PFSK-1 (cell line): ENCODE data around the gene SIPA1.

Experiments used
- FOXP2 ChIP-seq: optimal IDR thresholded peaks from 2 replicates; pipeline ENCODE3; 2011; ENCODE audit warnings: borderline replicate concordance, control low read depth, inconsistent platforms; ENCODE audit not compliant: insufficient read depth; ENCODE audit errors: extremely low read length, extremely low read depth
- POLR2AphosphoS5 ChIP-seq: IDR thresholded peaks from 2 replicates; pipeline ENCODE4 v1.6.1; 2012; ENCODE audit warnings: low read depth, mild to moderate bottlenecking, control low read depth, low read length, moderate library complexity
- REST ChIP-seq, 2 experiments: IDR thresholded peaks; 2 replicates each; pipeline versions ENCODE4 v1.6.1 to v1.8.0; 2011 to 2012; ENCODE audit warnings: low read depth in 2 of 2, low read length in 2 of 2, control low read depth in 1 of 2, inconsistent platforms in 1 of 2, mild to moderate bottlenecking in 1 of 2, moderate library complexity in 1 of 2; ENCODE audit not compliant: insufficient read depth in 1 of 2
- SIN3A ChIP-seq: IDR thresholded peaks from 2 replicates; pipeline ENCODE4 v1.6.1; 2012; ENCODE audit warnings: mild to moderate bottlenecking, low read length, moderate library complexity, borderline replicate concordance; ENCODE audit not compliant: insufficient read depth
- TAF1 ChIP-seq: IDR thresholded peaks from 2 replicates; pipeline ENCODE4 v1.6.1; 2012; ENCODE audit warnings: low read length, control low read depth, borderline replicate concordance; ENCODE audit not compliant: insufficient read depth

The SIPA1 gene

GRCh38 chr11:65610404-65610803 is 27.5 kb upstream of the SIPA1 start:
- TF ChIP-seq FOXP2 (no peak), SIN3A (no peak), POLR2AphosphoS5 (no peak)

- TF ChIP-seq TAF1 (peak; percentile 65; the same call in 1 of the 2 replicates), FOXP2 (no peak), SIN3A (peak; percentile 64; the same call in 1 of the 2 replicates), POLR2AphosphoS5 (peak; percentile 41; the same call in 1 of the 2 replicates), REST (IDR thresholded peaks at IDR 0.05; ENCODE audit: insufficient read depth in 1 of 2, low read depth in 2 of 2, low read length in 2 of 2) (peak in 1 of 2 experiments; percentile 61; a peak in 1 of 4 replicates)
Measured at GRCh38 chr11:65611028-65611757, 26.7 kb upstream of the SIPA1 start.

GRCh38 chr11:65611758-65612603 is 25.9 kb upstream of the SIPA1 start:
- no peak for TF ChIP-seq REST (IDR thresholded peaks at IDR 0.05; ENCODE audit: insufficient read depth in 1 of 2, low read depth in 2 of 2, low read length in 2 of 2)
- no peak for TF ChIP-seq FOXP2
- TF ChIP-seq TAF1 = no peak
- no peak; the same call in 1 of the 2 replicates for TF ChIP-seq POLR2AphosphoS5
- TF ChIP-seq SIN3A = no peak

- TF ChIP-seq REST (IDR thresholded peaks at IDR 0.05; ENCODE audit: insufficient read depth in 1 of 2, low read depth in 2 of 2, low read length in 2 of 2) = no peak
- no peak for TF ChIP-seq SIN3A
- TF ChIP-seq POLR2AphosphoS5 = no peak
- TF ChIP-seq TAF1 = no peak
- TF ChIP-seq FOXP2 = no peak
Measured at GRCh38 chr11:65612691-65613090, 25.2 kb upstream of the SIPA1 start.

- TF ChIP-seq FOXP2 (no peak), SIN3A (0 out of 2 replicates have a peak, but pooled peaks have one; percentile 30)
Measured at GRCh38 chr11:65613091-65613928, 24.6 kb upstream of the SIPA1 start.
